Tibial nerve (tissue), 4 donors: ENCODE data around the gene BRME1.

Experiments
- EP300 ChIP-seq, 2 donors: sonication (generic); formaldehyde crosslinking; IDR thresholded peaks; one replicate each; pipeline ENCODE4 v1.6.1; 2017; ENCODE audit warnings: antibody characterized with exemption in 2 of 2, mild to moderate bottlenecking in 1 of 2
- TF ChIP-seq, protein P1 (sequence below), 5 experiments: fragments of 200-600 bp in 3 of 5; fragments of 450-650 bp in 2 of 5; sonication (generic) in 3 of 5; IDR thresholded peaks; one replicate each; pipeline ENCODE4 v1.5.1; 2016 to 2019; ENCODE audit warnings: antibody characterized with exemption in 5 of 5, mild to moderate bottlenecking in 3 of 5, moderate library complexity in 2 of 5

- TF ChIP-seq, protein P1, sequence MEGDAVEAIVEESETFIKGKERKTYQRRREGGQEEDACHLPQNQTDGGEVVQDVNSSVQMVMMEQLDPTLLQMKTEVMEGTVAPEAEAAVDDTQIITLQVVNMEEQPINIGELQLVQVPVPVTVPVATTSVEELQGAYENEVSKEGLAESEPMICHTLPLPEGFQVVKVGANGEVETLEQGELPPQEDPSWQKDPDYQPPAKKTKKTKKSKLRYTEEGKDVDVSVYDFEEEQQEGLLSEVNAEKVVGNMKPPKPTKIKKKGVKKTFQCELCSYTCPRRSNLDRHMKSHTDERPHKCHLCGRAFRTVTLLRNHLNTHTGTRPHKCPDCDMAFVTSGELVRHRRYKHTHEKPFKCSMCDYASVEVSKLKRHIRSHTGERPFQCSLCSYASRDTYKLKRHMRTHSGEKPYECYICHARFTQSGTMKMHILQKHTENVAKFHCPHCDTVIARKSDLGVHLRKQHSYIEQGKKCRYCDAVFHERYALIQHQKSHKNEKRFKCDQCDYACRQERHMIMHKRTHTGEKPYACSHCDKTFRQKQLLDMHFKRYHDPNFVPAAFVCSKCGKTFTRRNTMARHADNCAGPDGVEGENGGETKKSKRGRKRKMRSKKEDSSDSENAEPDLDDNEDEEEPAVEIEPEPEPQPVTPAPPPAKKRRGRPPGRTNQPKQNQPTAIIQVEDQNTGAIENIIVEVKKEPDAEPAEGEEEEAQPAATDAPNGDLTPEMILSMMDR (IDR thresholded peaks at IDR 0.05), result no peak
- no peak for TF ChIP-seq EP300 (IDR thresholded peaks at IDR 0.05)
Observed at GRCh38 chr19:13917888-13918406, 12.0 kb upstream of the BRME1 start.
